Measurements from ENCODE around the gene NEMF.

GRCh38 chr14:49852301-49853157 lies at the start of gene NEMF:
- TF ChIP-seq CTCF (tag by site-specific recombination; IDR thresholded peaks at IDR 0.05) (peak; percentile 90), ZFP37 (tag by site-specific recombination; IDR thresholded peaks at IDR 0.05) (no peak), ZNF280D (tag by site-specific recombination; IDR thresholded peaks at IDR 0.05) (no peak), ZNF792 (tag by site-specific recombination; IDR thresholded peaks at IDR 0.05) (no peak), ZNF239 (tag by site-specific recombination; IDR thresholded peaks at IDR 0.05) (no peak), ZNF121 (tag by site-specific recombination; IDR thresholded peaks at IDR 0.05) (no peak), ZNF19 (tag by site-specific recombination; IDR thresholded peaks at IDR 0.05; ENCODE audit: low read depth) (no peak), ZNF48 (tag by site-specific recombination; IDR thresholded peaks at IDR 0.05) (no peak), REST (tag by site-specific recombination; IDR thresholded peaks at IDR 0.05) (no peak), ZNF449 (tag by site-specific recombination; IDR thresholded peaks at IDR 0.05) (peak; percentile 65; the same call in 1 of the 2 replicates), ZNF654 (tag by site-specific recombination; IDR thresholded peaks at IDR 0.05; ENCODE audit: low read depth) (peak; percentile 53), ZNF423 (tag by site-specific recombination; IDR thresholded peaks at IDR 0.05) (no peak), ZNF791 (tag by site-specific recombination; IDR thresholded peaks at IDR 0.05) (no peak)

All from HEK293 (cell line).